Type B pancreatic cell (in vitro differentiated cells): ENCODE results near the gene ZNF445. TPM values are rescaled to one million over a fixed set of nuclear protein-coding genes. Genes with fewer than 3 reads are reported as not detected.

Experiments
- DNase-seq: peaks from one replicate; pipeline ENCODE4 v3.0.0; 2021; ENCODE audit warnings: mixed read lengths; ENCODE audit not compliant: unreplicated experiment; ENCODE audit errors: extremely low spot score
- H3K27ac Mint-ChIP-seq: 2 replicates; pipeline ENCODE4 v1.8.0; 2021; ENCODE audit warnings: mild to moderate bottlenecking, mixed read lengths
- H3K27me3 Mint-ChIP-seq: 2 replicates; pipeline ENCODE4 v1.8.0; 2021; ENCODE audit warnings: mixed read lengths
- H3K36me3 Mint-ChIP-seq: 2 replicates; pipeline ENCODE4 v1.8.0; 2021; ENCODE audit warnings: mixed read lengths
- H3K4me1 Mint-ChIP-seq: one replicate; pipeline ENCODE4 v1.8.0; 2021; ENCODE audit warnings: mixed read lengths; ENCODE audit not compliant: unreplicated experiment
- H3K4me3 Mint-ChIP-seq: 2 replicates; pipeline ENCODE4 v1.8.0; 2021; ENCODE audit warnings: mild to moderate bottlenecking, mixed read lengths
- H3K9me3 Mint-ChIP-seq: 2 replicates; pipeline ENCODE4 v1.8.0; 2021; ENCODE audit warnings: mixed read lengths
- CTCF ChIP-seq: fragments of 200-600 bp; sonication (generic); conservative IDR thresholded peaks from 2 replicates; pipeline ENCODE4 v1.5.0; 2021; ENCODE audit warnings: antibody characterized with exemption, mild to moderate bottlenecking
- total RNA-seq: library from RNA; stranded (reverse); gene quantifications from 2 replicates; pipeline ENCODE4 v1.2.1, GENCODE V29; 2021; ENCODE audit warnings: low replicate concordance

The ZNF445 gene
- total RNA-seq, 1 donor from 2014 or later: 41.5 TPM

- DNase-seq: no peak
- no peaks in the 10 kb centered on the region for H3K9me3 Mint-ChIP-seq
- no peak overlapping the region for H3K27ac Mint-ChIP-seq
- no peaks in the 10 kb centered on the region for H3K27me3 Mint-ChIP-seq
- no peak for TF ChIP-seq CTCF
- peaks cover 17% of the 10 kb centered on the region for H3K36me3 Mint-ChIP-seq
- no peak overlapping the region for H3K4me3 Mint-ChIP-seq
- no peaks in the 10 kb centered on the region for H3K4me1 Mint-ChIP-seq
These were observed 85.0 kb downstream of the ZNF445 start for GRCh38 chr3:44392489-44392888.

- peaks cover 9% of the 10 kb centered on the region for H3K36me3 Mint-ChIP-seq
- no peaks in the 10 kb centered on the region for H3K4me1 Mint-ChIP-seq
- no peak overlapping the region for H3K27ac Mint-ChIP-seq
- H3K9me3 Mint-ChIP-seq: peaks cover 4% of the 10 kb centered on the region
- DNase-seq: no peak
- no peak overlapping the region for H3K4me3 Mint-ChIP-seq
- H3K27me3 Mint-ChIP-seq: no peaks in the 10 kb centered on the region
- no peak for TF ChIP-seq CTCF
These were observed 90.1 kb downstream of the ZNF445 start for GRCh38 chr3:44387404-44387803.

Other genes with a start within 250 kb of the ZNF445 start
- gene TOPAZ1, start 235.8 kb downstream of the ZNF445 start, total RNA-seq: not detected in 2 replicates
- gene TCAIM, start 138.9 kb downstream of the ZNF445 start, total RNA-seq: 22.4 and 29.9 TPM in 2 replicates
- 9.7 and 17.2 TPM in 2 replicates for gene ZKSCAN7, start 77.5 kb upstream of the ZNF445 start, total RNA-seq
- gene ZNF660, start 107.3 kb upstream of the ZNF445 start, total RNA-seq: 4.0 and 19.2 TPM in 2 replicates
- 20.4 and 32.7 TPM in 2 replicates for gene ZNF197, start 147.4 kb upstream of the ZNF445 start, total RNA-seq
- 12.9 and 18.7 TPM in 2 replicates for gene ZNF35, start 171.1 kb upstream of the ZNF445 start, total RNA-seq
- gene ZNF502, start 235.0 kb upstream of the ZNF445 start, total RNA-seq: 0.14 TPM in 1 of 2 replicates, not detected in the other